NK-92 treated with Interleukin-12 subunit alpha and Interleukin-12 subunit beta, amount 100 ng/mL, for 24 hours (cell line): ENCODE results near the gene SLC25A39.

Source experiments
- DNase-seq: peaks from one replicate; lab custom pipeline; 2025; lab: John Stamatoyannopoulos, UW

The SLC25A39 gene

DNA sequence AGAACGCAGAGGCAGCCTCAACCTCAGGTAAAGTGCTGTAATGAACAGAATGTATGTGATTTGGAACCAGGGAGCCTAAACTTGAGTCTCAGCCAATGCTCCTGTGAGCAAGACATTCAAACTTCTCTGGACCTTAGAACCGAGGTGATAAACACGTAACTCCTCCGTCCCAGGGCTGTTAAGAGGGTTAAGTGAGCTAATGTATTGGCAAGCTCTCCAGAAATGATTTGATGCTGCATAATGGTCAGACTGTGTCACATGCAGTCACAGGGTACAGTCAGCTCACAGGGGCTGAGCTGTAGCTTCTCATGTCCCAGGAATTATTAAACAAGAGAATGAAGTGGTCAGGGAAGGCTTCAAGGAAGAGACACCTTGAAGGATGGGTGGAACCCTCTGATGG is 46.6 kb downstream of the SLC25A39 start:
- no peak for DNase-seq

- no peak for DNase-seq
Observed at GRCh38 chr17:44273607-44274006, 51.0 kb downstream of the SLC25A39 start.

DNA sequence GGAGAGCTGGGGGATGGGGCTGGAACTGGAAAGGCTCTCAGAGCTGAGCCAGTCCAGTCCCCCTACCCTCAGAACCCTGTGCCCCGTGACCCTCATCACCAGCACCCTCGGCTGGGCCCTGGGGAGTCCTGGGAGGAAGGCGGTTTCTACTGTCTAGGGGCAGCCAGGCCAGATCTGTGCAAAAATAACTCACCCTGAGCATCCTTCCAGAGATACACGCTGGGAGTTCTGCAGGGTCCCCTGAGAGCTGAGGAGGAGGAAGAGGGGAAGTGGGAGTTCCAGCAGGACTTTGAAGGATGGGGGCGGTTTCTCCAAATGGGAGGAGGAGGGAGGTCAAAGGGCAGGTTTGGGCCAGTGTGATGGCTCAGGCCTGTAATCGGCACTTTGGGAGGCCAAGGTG is 51.7 kb downstream of the SLC25A39 start:
- no peak for DNase-seq

DNA sequence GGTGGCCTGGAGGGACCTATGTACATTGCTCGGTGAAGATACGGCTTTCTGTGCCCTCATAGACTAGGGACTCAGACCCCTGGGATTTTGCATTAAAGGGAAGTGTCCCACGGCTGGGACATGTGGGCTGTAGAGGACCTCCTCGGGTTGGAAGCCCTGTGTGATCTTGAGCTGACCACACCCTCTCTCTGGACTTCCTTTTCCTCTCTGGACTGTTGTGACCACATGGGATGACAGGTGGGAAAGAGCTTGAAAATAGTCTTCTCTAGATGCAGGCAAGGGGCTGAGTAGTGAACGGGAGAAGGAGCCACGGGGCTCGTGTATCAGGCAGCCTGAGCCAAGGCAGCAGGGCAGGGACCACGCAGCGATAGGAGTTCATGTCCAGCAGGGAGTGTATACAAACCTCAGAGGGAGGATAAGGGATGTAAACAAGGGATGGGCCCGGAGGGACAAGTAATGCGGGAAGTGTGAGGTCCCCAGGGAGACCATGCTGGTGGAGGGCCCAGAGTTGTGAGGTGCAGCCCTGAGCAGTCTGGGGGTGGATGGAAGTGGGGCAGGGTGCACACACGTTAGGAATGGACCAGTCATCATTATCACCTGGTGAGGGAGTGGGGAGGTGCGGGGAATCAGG is 52.2 kb downstream of the SLC25A39 start:
- no peak for DNase-seq
